ENCODE results near the gene USP8.

DNA sequence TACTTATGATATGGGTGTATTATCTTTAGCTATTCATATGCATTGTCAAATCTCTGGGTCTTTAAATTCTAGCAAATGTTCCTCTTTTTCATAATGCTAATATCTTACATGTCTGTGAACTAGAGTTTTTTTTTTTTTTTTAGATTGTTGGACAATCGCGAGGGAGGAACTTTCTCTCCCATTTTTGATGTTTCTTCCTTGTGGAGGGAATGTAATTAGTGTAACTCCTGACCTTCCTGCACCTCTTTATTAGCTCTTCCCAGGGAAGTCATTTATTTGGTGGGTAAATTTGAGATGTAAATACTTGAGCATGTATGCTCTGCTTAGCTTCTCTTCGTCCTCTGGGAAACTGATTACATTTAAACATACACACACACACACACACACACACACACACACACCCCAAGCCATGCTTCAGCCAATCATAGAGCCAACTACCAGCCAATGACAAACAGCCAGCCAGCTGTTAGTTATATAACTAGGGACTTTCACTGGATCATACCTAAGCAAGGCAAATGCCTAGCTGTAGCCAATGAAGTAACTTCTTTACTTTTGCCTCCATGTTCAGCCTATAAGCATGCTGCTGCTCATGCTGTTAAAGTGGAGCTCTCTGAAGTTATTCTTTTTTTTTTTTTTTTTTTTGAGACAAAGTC, 8.3 kb upstream of the USP8 start:
- no peak for TF ChIP-seq POLR2A (IDR thresholded peaks at IDR 0.05)
- TF ChIP-seq, protein P1, sequence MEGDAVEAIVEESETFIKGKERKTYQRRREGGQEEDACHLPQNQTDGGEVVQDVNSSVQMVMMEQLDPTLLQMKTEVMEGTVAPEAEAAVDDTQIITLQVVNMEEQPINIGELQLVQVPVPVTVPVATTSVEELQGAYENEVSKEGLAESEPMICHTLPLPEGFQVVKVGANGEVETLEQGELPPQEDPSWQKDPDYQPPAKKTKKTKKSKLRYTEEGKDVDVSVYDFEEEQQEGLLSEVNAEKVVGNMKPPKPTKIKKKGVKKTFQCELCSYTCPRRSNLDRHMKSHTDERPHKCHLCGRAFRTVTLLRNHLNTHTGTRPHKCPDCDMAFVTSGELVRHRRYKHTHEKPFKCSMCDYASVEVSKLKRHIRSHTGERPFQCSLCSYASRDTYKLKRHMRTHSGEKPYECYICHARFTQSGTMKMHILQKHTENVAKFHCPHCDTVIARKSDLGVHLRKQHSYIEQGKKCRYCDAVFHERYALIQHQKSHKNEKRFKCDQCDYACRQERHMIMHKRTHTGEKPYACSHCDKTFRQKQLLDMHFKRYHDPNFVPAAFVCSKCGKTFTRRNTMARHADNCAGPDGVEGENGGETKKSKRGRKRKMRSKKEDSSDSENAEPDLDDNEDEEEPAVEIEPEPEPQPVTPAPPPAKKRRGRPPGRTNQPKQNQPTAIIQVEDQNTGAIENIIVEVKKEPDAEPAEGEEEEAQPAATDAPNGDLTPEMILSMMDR (IDR thresholded peaks at IDR 0.05), result no peak

All from body of pancreas (tissue), 4 donors.